Activated gamma-delta T cell treated with anti-CD3 and anti-CD28 coated beads, Interleukin-2, amount 50 U/mL, for 16 hours (primary cell): ENCODE measurements around the gene PPP2R5B.
A peak's percentile ranks its signal among the peaks of the same experiment; 100 is the strongest.

Experiments used
- DNase-seq: peaks from one replicate; pipeline ENCODE4 v3.0.0-alpha.2; 2020; ENCODE audit warnings: low read depth

PPP2R5B gene

GRCh38 chr11:64888729-64889511 lies 35.6 kb upstream of the PPP2R5B start:
- no peak for DNase-seq

GRCh38 chr11:64890522-64890939 lies 34.0 kb upstream of the PPP2R5B start:
- DNase-seq: no peak

- DNase-seq: no peak
These were observed 33.2 kb upstream of the PPP2R5B start for GRCh38 chr11:64891215-64891848.

- no peak for DNase-seq
These were observed 32.6 kb upstream of the PPP2R5B start for GRCh38 chr11:64891880-64892279.

GRCh38 chr11:64892411-64892831 lies 32.1 kb upstream of the PPP2R5B start:
- no peak for DNase-seq

GRCh38 chr11:64892838-64893193 lies 31.7 kb upstream of the PPP2R5B start:
- no peak for DNase-seq

- DNase-seq: no peak
These were observed 31.1 kb upstream of the PPP2R5B start for GRCh38 chr11:64893194-64894069.

GRCh38 chr11:64894070-64894811 lies 30.2 kb upstream of the PPP2R5B start:
- DNase-seq: peak; percentile 92

GRCh38 chr11:64894812-64895452 lies 29.6 kb upstream of the PPP2R5B start:
- DNase-seq: no peak

- no peak for DNase-seq
These were observed 28.0 kb upstream of the PPP2R5B start for GRCh38 chr11:64896448-64897022.

GRCh38 chr11:64897381-64898075 lies 27.0 kb upstream of the PPP2R5B start:
- no peak for DNase-seq

- no peak for DNase-seq
These were observed 26.4 kb upstream of the PPP2R5B start for GRCh38 chr11:64898076-64898445.

- DNase-seq: no peak
These were observed 25.9 kb upstream of the PPP2R5B start for GRCh38 chr11:64898541-64898940.

- peak; percentile 54 for DNase-seq
These were observed 24.2 kb upstream of the PPP2R5B start for GRCh38 chr11:64900263-64900678.

GRCh38 chr11:64900774-64901173 lies 23.7 kb upstream of the PPP2R5B start:
- no peak for DNase-seq

- DNase-seq: no peak
These were observed 22.2 kb upstream of the PPP2R5B start for GRCh38 chr11:64902102-64902900.

GRCh38 chr11:64903291-64903833 lies 21.1 kb upstream of the PPP2R5B start:
- no peak for DNase-seq

GRCh38 chr11:64905516-64906313 lies 18.8 kb upstream of the PPP2R5B start:
- no peak for DNase-seq

GRCh38 chr11:64906314-64906635 lies 18.2 kb upstream of the PPP2R5B start:
- no peak for DNase-seq
